ENCODE measurements around the gene RALA.

Gene RALA

DNA sequence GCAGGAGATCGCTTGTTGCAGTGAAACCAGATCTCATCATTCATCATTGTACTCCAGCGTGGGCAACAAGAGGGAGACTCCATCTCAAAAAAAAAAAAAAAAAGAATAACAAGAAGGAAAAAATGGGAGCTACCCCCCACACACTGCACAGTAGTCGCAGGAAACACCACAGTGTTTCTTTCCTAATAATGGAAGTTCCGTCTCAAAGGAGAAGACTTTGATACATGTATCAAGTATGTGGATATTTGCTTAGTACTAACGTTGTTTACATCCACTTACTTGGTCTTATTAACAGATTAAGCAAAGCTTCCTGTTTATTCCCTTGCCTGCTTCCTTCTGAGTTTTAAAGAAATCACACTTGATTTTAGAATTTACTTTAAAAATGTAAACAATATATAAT is 35.0 kb upstream of the RALA start:
- no peak overlapping the region for H3K27ac ChIP-seq (ENCODE audit: low read length, poor library complexity, severe bottlenecking)
- no peak overlapping the region for H3K14ac ChIP-seq (ENCODE audit: low read length in 2 of 2)
- no peak overlapping the region for H4K8ac ChIP-seq (ENCODE audit: low read length)
- no peak overlapping the region for H2BK15ac ChIP-seq (ENCODE audit: low read depth, poor library complexity, severe bottlenecking)
- H2AFZ ChIP-seq (ENCODE audit: low read depth, low read length): no peak overlapping the region
- DNase-seq: peak; percentile 87
- H3K4me2 ChIP-seq (ENCODE audit: low read length, poor library complexity, severe bottlenecking): no peak overlapping the region
- H3K4me1 ChIP-seq (ENCODE audit: control insufficient read depth, insufficient read depth, low read depth, low read length): peaks cover 3% of the 10 kb centered on the region
- peak overlapping the region in 1 of 2 experiments; percentile 24 for H3K18ac ChIP-seq (ENCODE audit: low read depth in 1 of 2, low read length in 2 of 2)
- no peak overlapping the region for H4K91ac ChIP-seq (ENCODE audit: low read length)
- no peak overlapping the region for H3K23ac ChIP-seq (ENCODE audit: low read length in 2 of 2)
- H3K9ac ChIP-seq (ENCODE audit: low read length): no peak overlapping the region
- H2BK5ac ChIP-seq (ENCODE audit: low read depth, low read length, poor library complexity, severe bottlenecking): no peak overlapping the region
- WGBS: no CpG with 5 or more reads among the region's 5 CpGs
- peak overlapping the region; percentile 34 for H2BK120ac ChIP-seq (ENCODE audit: low read depth, low read length)
- no peaks in the 10 kb centered on the region for H3K9me3 ChIP-seq (ENCODE audit: control insufficient read depth, low read length)
- H3K4me3 ChIP-seq (ENCODE audit: insufficient read depth in 1 of 2, low read depth in 1 of 2, low read length in 2 of 2): no peak overlapping the region
- H3K36me3 ChIP-seq (ENCODE audit: control insufficient read depth in 1 of 2, insufficient read depth in 2 of 2, low read depth in 1 of 2, low read length in 2 of 2): no peaks in the 10 kb centered on the region
- no peaks in the 10 kb centered on the region for H3K79me1 ChIP-seq (replicated peaks; ENCODE audit: low read length, poor library complexity, severe bottlenecking)
- H2BK12ac ChIP-seq (ENCODE audit: low read length in 2 of 2): no peak overlapping the region
- H3K27me3 ChIP-seq (ENCODE audit: control insufficient read depth in 1 of 2, insufficient read depth in 1 of 2, low read length in 2 of 2): no peaks in the 10 kb centered on the region
- H3K4ac ChIP-seq (ENCODE audit: low read depth in 1 of 2, low read length in 2 of 2): no peak overlapping the region
- H2AK5ac ChIP-seq (ENCODE audit: low read length, severe bottlenecking): no peak overlapping the region

DNA sequence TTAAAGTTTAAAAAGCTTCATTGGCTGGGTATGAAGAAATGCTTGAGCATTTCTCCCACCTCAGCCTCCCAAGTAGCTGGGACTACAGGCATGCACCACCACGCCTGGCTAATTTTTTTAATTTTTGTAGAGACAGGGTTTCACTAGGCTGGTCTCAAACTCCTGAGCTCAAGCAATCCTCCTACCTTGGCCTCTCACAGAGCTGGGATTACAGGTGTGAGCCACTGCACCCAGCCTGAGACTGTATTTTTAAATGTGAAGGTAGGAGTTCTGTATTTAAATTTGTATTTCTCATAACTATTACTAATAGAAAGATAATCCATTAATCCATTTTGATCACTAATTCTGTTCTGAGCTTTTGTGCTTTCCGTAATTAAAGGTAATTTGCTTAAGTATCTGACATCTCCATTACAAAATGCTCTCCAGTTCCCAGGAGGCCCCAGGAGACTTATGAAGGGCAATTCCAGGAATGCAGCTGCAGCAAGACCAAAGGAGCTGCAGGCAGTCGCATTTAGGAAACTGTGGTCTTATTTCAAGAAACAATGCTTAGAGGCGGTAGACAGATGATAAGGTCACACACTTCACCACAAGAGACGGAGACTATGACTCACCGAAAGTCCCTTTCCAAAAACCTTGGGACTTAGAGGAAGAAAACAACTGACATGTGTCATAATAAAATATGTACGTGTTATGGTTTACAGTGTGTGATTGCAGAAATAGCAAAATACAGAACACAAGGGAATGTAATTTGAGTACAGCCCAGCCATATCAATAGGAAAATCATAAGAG is 33.9 kb upstream of the RALA start:
- no peaks in the 10 kb centered on the region for H3K79me1 ChIP-seq (replicated peaks; ENCODE audit: low read length, poor library complexity, severe bottlenecking)
- peak overlapping the region; percentile 57 for H3K27ac ChIP-seq (ENCODE audit: low read length, poor library complexity, severe bottlenecking)
- H3K4me3 ChIP-seq (ENCODE audit: insufficient read depth in 1 of 2, low read depth in 1 of 2, low read length in 2 of 2): no peak overlapping the region
- H3K23ac ChIP-seq (ENCODE audit: low read length in 2 of 2): no peak overlapping the region
- peaks cover 3% of the 10 kb centered on the region for H3K4me1 ChIP-seq (ENCODE audit: control insufficient read depth, insufficient read depth, low read depth, low read length)
- H3K9me3 ChIP-seq (ENCODE audit: control insufficient read depth, low read length): no peaks in the 10 kb centered on the region
- H3K14ac ChIP-seq (ENCODE audit: low read length in 2 of 2): no peak overlapping the region
- peak overlapping the region; percentile 43 for H3K4me2 ChIP-seq (ENCODE audit: low read length, poor library complexity, severe bottlenecking)
- H2AK5ac ChIP-seq (ENCODE audit: low read length, severe bottlenecking): peak overlapping the region; percentile 69
- no peak overlapping the region for H2BK15ac ChIP-seq (ENCODE audit: low read depth, poor library complexity, severe bottlenecking)
- no peaks in the 10 kb centered on the region for H3K36me3 ChIP-seq (ENCODE audit: control insufficient read depth in 1 of 2, insufficient read depth in 2 of 2, low read depth in 1 of 2, low read length in 2 of 2)
- no peak overlapping the region for H2BK5ac ChIP-seq (ENCODE audit: low read depth, low read length, poor library complexity, severe bottlenecking)
- DNase-seq: peak; percentile 91
- 22% methylated on average over 4 of the region's 7 CpGs for WGBS
- no peaks in the 10 kb centered on the region for H3K27me3 ChIP-seq (ENCODE audit: control insufficient read depth in 1 of 2, insufficient read depth in 1 of 2, low read length in 2 of 2)
- no peak overlapping the region for H4K91ac ChIP-seq (ENCODE audit: low read length)
- H4K8ac ChIP-seq (ENCODE audit: low read length): no peak overlapping the region
- no peak overlapping the region for H2BK120ac ChIP-seq (ENCODE audit: low read depth, low read length)
- H3K18ac ChIP-seq (ENCODE audit: low read depth in 1 of 2, low read length in 2 of 2): no peak overlapping the region
- H2BK12ac ChIP-seq (ENCODE audit: low read length in 2 of 2): no peak overlapping the region
- H3K4ac ChIP-seq (ENCODE audit: low read depth in 1 of 2, low read length in 2 of 2): peak overlapping the region in 1 of 2 experiments; percentile 61
- H2AFZ ChIP-seq (ENCODE audit: low read depth, low read length): no peak overlapping the region
- H3K9ac ChIP-seq (ENCODE audit: low read length): peak overlapping the region; percentile 63

DNA sequence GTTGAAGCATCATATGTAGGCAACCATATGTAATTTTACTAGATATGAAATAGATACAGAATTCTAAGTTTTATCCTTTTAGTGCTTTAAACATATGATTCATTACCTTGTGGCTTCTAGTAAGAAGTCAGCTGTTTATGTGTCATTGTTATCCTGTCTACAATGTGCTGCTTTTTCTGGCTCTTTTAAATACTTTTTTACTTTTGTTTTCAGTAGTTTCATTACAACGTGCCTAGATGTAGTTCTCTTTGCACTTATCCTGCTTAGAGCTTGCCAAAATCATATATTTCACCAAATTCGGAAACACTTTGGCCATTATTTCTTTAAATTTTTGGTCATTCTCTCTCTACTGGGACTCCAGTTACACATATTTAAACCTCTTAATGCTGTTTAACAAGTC is 30.8 kb upstream of the RALA start:
- H4K91ac ChIP-seq (ENCODE audit: low read length): no peak overlapping the region
- H2BK12ac ChIP-seq (ENCODE audit: low read length in 2 of 2): no peak overlapping the region
- no peak overlapping the region for H2AK5ac ChIP-seq (ENCODE audit: low read length, severe bottlenecking)
- H3K4me2 ChIP-seq (ENCODE audit: low read length, poor library complexity, severe bottlenecking): no peak overlapping the region
- 67% methylated on average over 2 of the region's 2 CpGs for WGBS
- H3K9me3 ChIP-seq (ENCODE audit: control insufficient read depth, low read length): no peaks in the 10 kb centered on the region
- no peaks in the 10 kb centered on the region for H3K27me3 ChIP-seq (ENCODE audit: control insufficient read depth in 1 of 2, insufficient read depth in 1 of 2, low read length in 2 of 2)
- peaks cover 3% of the 10 kb centered on the region for H3K4me1 ChIP-seq (ENCODE audit: control insufficient read depth, insufficient read depth, low read depth, low read length)
- H4K8ac ChIP-seq (ENCODE audit: low read length): no peak overlapping the region
- no peaks in the 10 kb centered on the region for H3K36me3 ChIP-seq (ENCODE audit: control insufficient read depth in 1 of 2, insufficient read depth in 2 of 2, low read depth in 1 of 2, low read length in 2 of 2)
- no peak overlapping the region for H2BK5ac ChIP-seq (ENCODE audit: low read depth, low read length, poor library complexity, severe bottlenecking)
- H3K23ac ChIP-seq (ENCODE audit: low read length in 2 of 2): no peak overlapping the region
- no peak overlapping the region for H3K18ac ChIP-seq (ENCODE audit: low read depth in 1 of 2, low read length in 2 of 2)
- H2BK120ac ChIP-seq (ENCODE audit: low read depth, low read length): no peak overlapping the region
- no peak overlapping the region for H2BK15ac ChIP-seq (ENCODE audit: low read depth, poor library complexity, severe bottlenecking)
- no peak overlapping the region for H2AFZ ChIP-seq (ENCODE audit: low read depth, low read length)
- H3K4ac ChIP-seq (ENCODE audit: low read depth in 1 of 2, low read length in 2 of 2): no peak overlapping the region
- peak overlapping the region; percentile 47 for H3K27ac ChIP-seq (ENCODE audit: low read length, poor library complexity, severe bottlenecking)
- H3K9ac ChIP-seq (ENCODE audit: low read length): peak overlapping the region; percentile 91
- no peak overlapping the region for H3K14ac ChIP-seq (ENCODE audit: low read length in 2 of 2)
- peak; percentile 67 for DNase-seq
- H3K79me1 ChIP-seq (replicated peaks; ENCODE audit: low read length, poor library complexity, severe bottlenecking): no peaks in the 10 kb centered on the region
- peak overlapping the region in 1 of 2 experiments; percentile 53 for H3K4me3 ChIP-seq (ENCODE audit: insufficient read depth in 1 of 2, low read depth in 1 of 2, low read length in 2 of 2)

DNA sequence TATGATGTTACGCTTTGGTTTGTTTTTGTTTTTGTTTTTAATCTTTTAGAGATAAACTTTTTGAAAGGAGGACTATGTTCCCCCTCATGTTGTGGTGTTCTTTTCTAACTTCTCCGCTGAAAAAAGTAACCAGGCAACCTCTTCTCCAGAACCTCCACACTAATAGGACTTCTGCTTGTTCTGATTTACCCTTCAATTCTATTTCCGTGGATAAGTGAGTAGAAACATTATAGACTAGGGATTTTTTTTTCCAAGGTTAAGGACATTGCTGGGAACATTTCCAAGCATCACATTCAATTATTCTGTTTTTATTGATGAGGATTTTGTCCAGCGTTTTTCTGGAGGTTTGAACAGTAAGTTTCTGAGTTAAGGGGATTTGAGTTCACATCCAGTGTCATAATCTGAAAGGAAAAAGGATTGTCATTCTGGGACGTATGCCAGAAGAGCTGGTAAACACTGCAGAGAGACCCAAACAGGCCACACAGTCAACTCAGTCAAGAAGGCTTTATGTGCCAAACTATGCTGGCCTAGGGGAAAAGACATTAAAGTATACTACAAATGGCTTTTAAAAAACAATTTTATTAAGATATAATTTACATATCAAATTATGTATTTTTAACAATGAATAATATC is 28.3 kb upstream of the RALA start:
- Histone ChIP-seq H2BK5ac (ENCODE audit: low read depth, low read length, poor library complexity, severe bottlenecking) (no peak overlapping the region), H3K14ac (ENCODE audit: low read length in 2 of 2) (no peak overlapping the region), H2BK15ac (ENCODE audit: low read depth, poor library complexity, severe bottlenecking) (no peak overlapping the region), H3K4me2 (ENCODE audit: low read length, poor library complexity, severe bottlenecking) (no peak overlapping the region), H3K4ac (ENCODE audit: low read depth in 1 of 2, low read length in 2 of 2) (no peak overlapping the region), H3K4me1 (ENCODE audit: control insufficient read depth, insufficient read depth, low read depth, low read length) (peaks cover 1% of the 10 kb centered on the region), H3K36me3 (ENCODE audit: control insufficient read depth in 1 of 2, insufficient read depth in 2 of 2, low read depth in 1 of 2, low read length in 2 of 2) (no peaks in the 10 kb centered on the region), H3K4me3 (ENCODE audit: insufficient read depth in 1 of 2, low read depth in 1 of 2, low read length in 2 of 2) (no peak overlapping the region), H2BK12ac (ENCODE audit: low read length in 2 of 2) (no peak overlapping the region), H2AK5ac (ENCODE audit: low read length, severe bottlenecking) (no peak overlapping the region), H4K8ac (ENCODE audit: low read length) (no peak overlapping the region), H3K9ac (ENCODE audit: low read length) (no peak overlapping the region), H3K18ac (ENCODE audit: low read depth in 1 of 2, low read length in 2 of 2) (no peak overlapping the region), H2AFZ (ENCODE audit: low read depth, low read length) (no peak overlapping the region), H3K79me1 (replicated peaks; ENCODE audit: low read length, poor library complexity, severe bottlenecking) (no peaks in the 10 kb centered on the region), H3K27ac (ENCODE audit: low read length, poor library complexity, severe bottlenecking) (no peak overlapping the region), H4K91ac (ENCODE audit: low read length) (no peak overlapping the region), H2BK120ac (ENCODE audit: low read depth, low read length) (no peak overlapping the region), H3K9me3 (ENCODE audit: control insufficient read depth, low read length) (no peaks in the 10 kb centered on the region), H3K23ac (ENCODE audit: low read length in 2 of 2) (no peak overlapping the region), H3K27me3 (ENCODE audit: control insufficient read depth in 1 of 2, insufficient read depth in 1 of 2, low read length in 2 of 2) (no peaks in the 10 kb centered on the region)
- 82% methylated on average over 4 of the region's 5 CpGs for WGBS
- peak; percentile 63 for DNase-seq
